Keratinocyte (primary cell): ENCODE data around the gene PCIF1. TPM values are rescaled to one million over a fixed set of nuclear protein-coding genes. Genes with fewer than 3 reads are reported as not detected.

Experiments
- DNase-seq: peaks from one replicate; pipeline ENCODE4 v3.0.0-alpha.2; 2011; ENCODE audit warnings: low read depth, missing footprints, low spot score
- FAIRE-seq: peaks from 2 replicates; lab custom pipeline; 2011; peaks lifted over from hg19 to GRCh38; lab: Jason Lieb, UNC
- H2AFZ ChIP-seq: 2 replicates; pipeline ENCODE4 v1.6.0; 2012; ENCODE audit warnings: low read length, control low read depth, inconsistent platforms; ENCODE audit not compliant: control insufficient read depth
- H3K27ac ChIP-seq: 2 replicates; pipeline ENCODE4 v1.5.1; 2011; ENCODE audit warnings: low read length; ENCODE audit not compliant: control insufficient read depth, insufficient read depth
- H3K27me3 ChIP-seq: 3 replicates; pipeline ENCODE4 v1.6.0; 2011; ENCODE audit warnings: low read length; ENCODE audit not compliant: control insufficient read depth, insufficient read depth; ENCODE audit errors: extremely low read depth
- H3K36me3 ChIP-seq, 2 experiments: 2 replicates in 1 of 2; 3 replicates in 1 of 2; pipeline ENCODE4 v1.5.1; 2011; ENCODE audit warnings: low read length in 2 of 2, mild to moderate bottlenecking in 1 of 2; ENCODE audit not compliant: control insufficient read depth in 2 of 2, insufficient read depth in 2 of 2; ENCODE audit errors: extremely low read depth in 1 of 2
- H3K4me1 ChIP-seq: 3 replicates; pipeline ENCODE4 v1.5.1; 2011; ENCODE audit warnings: low read length; ENCODE audit not compliant: control insufficient read depth, insufficient read depth; ENCODE audit errors: extremely low read depth
- H3K4me2 ChIP-seq: 3 replicates; pipeline ENCODE4 v1.6.0; 2011; ENCODE audit warnings: low read depth, low read length; ENCODE audit not compliant: control insufficient read depth, insufficient read depth; ENCODE audit errors: extremely low read depth
- H3K4me3 ChIP-seq, 3 experiments: fragments of 200-600 bp in 1 of 3; sonication (generic) in 1 of 3; 2 replicates in 2 of 3; 3 replicates in 1 of 3; pipeline ENCODE4 v1.5.1; 2011 to 2016; ENCODE audit warnings: low read length in 3 of 3, mild to moderate bottlenecking in 3 of 3, control low read depth in 2 of 3, inconsistent platforms in 1 of 3, low read depth in 1 of 3, mixed read lengths in 1 of 3, mixed run types in 1 of 3, moderate library complexity in 1 of 3; ENCODE audit not compliant: control insufficient read depth in 2 of 3, insufficient read depth in 2 of 3; ENCODE audit errors: extremely low read depth in 1 of 3
- H3K79me2 ChIP-seq: 2 replicates; pipeline ENCODE4 v1.6.0; 2012; ENCODE audit warnings: low read length; ENCODE audit not compliant: control insufficient read depth, insufficient read depth
- H3K9ac ChIP-seq: 3 replicates; pipeline ENCODE4 v1.6.0; 2011; ENCODE audit warnings: low read length; ENCODE audit not compliant: control insufficient read depth, insufficient read depth; ENCODE audit errors: extremely low read depth
- H3K9me1 ChIP-seq: 3 replicates; pipeline ENCODE4 v1.6.0; 2011; ENCODE audit warnings: low read length; ENCODE audit not compliant: control insufficient read depth, insufficient read depth; ENCODE audit errors: extremely low read depth
- H3K9me3 ChIP-seq: 2 replicates; pipeline ENCODE4 v1.5.1; 2012; ENCODE audit warnings: low read depth, low read length; ENCODE audit not compliant: control insufficient read depth
- H4K20me1 ChIP-seq: 3 replicates; pipeline ENCODE4 v1.6.0; 2011; ENCODE audit warnings: low read length; ENCODE audit not compliant: control insufficient read depth, insufficient read depth; ENCODE audit errors: extremely low read depth
- CTCF ChIP-seq, 3 experiments: IDR thresholded peaks in 1 of 3; conservative IDR thresholded peaks in 1 of 3; optimal IDR thresholded peaks in 1 of 3; 2 replicates in 2 of 3; 3 replicates in 1 of 3; pipeline versions ENCODE3 to v1.5.1; 2011; ENCODE audit warnings: low read length in 3 of 3, mild to moderate bottlenecking in 3 of 3, moderate library complexity in 2 of 3, control low read depth in 1 of 3, inconsistent platforms in 1 of 3; ENCODE audit not compliant: insufficient read depth in 2 of 3; ENCODE audit errors: extremely low read depth in 1 of 3
- EZH2 ChIP-seq: IDR thresholded peaks from one replicate; pipeline ENCODE4 v1.6.1; 2012; ENCODE audit warnings: inconsistent platforms, mild to moderate bottlenecking, low read length, moderate library complexity
- dilution Hi-C: fragments of 300-500 bp; cut with MboI; formaldehyde crosslinking; loops from one replicate; pipeline ENCODE4 v1.7.0; 2020; ENCODE audit warnings: low sequenced_read_pairs; ENCODE audit not compliant: extremely low pct_ligation_motif_present
- polyA plus RNA-seq, 5 experiments: library from polyadenylated mRNA; depleted of rRNA in 3 of 5; stranded (reverse) in 3 of 5; stranded (forward) in 1 of 5; unstranded in 1 of 5; fragments of >200 nt; gene quantifications; 1 replicate in 1 of 5; 2 replicates in 3 of 5; 3 replicates in 1 of 5; pipeline versions ENCODE4 v1.2.1 to v1.2.3, GENCODE V29; 2011 to 2012; ENCODE audit warnings: missing spikeins in 2 of 5, low read depth in 1 of 5, low replicate concordance in 1 of 5

PCIF1 gene
- polyA plus RNA-seq, 1 donor (not counting 4 experiments of a cell fraction or from before 2014, with no cell fraction given) = 7.0 TPM

GRCh38 chr20:45925821-45926506 lies 8.5 kb upstream of the PCIF1 start:
- Histone ChIP-seq H3K9me1 (no peaks in the 10 kb centered on the region), H3K9me3 (no peaks in the 10 kb centered on the region), H2AFZ (no peak overlapping the region), H3K4me3 (no peak overlapping the region), H3K27me3 (peaks cover 2% of the 10 kb centered on the region), H3K9ac (no peak overlapping the region), H3K4me2 (no peak overlapping the region), H3K4me1 (no peaks in the 10 kb centered on the region), H4K20me1 (no peaks in the 10 kb centered on the region), H3K27ac (no peak overlapping the region), H3K36me3 (no peaks in the 10 kb centered on the region), H3K79me2 (no peaks in the 10 kb centered on the region)
- dilution Hi-C loops = no loop called here
- no peak for TF ChIP-seq CTCF (optimal IDR thresholded peaks at IDR 0.05 in 1 of 3, IDR thresholded peaks at IDR 0.05 in 1 of 3, conservative IDR thresholded peaks at IDR 0.05 in 1 of 3; ENCODE audit: extremely low read depth in 1 of 3, insufficient read depth in 2 of 3, low read length in 3 of 3)
- no peak for TF ChIP-seq EZH2
- FAIRE-seq (no peak), DNase-seq (no peak)

- dilution Hi-C loops = no loop called here
- H3K4me3 ChIP-seq = no peak overlapping the region
- no peak overlapping the region for H2AFZ ChIP-seq
- DNase-seq = no peak
- H3K27me3 ChIP-seq = peaks cover 2% of the 10 kb centered on the region
- no peak for TF ChIP-seq CTCF (optimal IDR thresholded peaks at IDR 0.05 in 1 of 3, IDR thresholded peaks at IDR 0.05 in 1 of 3, conservative IDR thresholded peaks at IDR 0.05 in 1 of 3; ENCODE audit: extremely low read depth in 1 of 3, insufficient read depth in 2 of 3, low read length in 3 of 3)
- no peak for TF ChIP-seq EZH2
- no peaks in the 10 kb centered on the region for H4K20me1 ChIP-seq
- no peak for FAIRE-seq
- no peak overlapping the region for H3K27ac ChIP-seq
- H3K4me2 ChIP-seq = no peak overlapping the region
- no peaks in the 10 kb centered on the region for H3K4me1 ChIP-seq
- no peaks in the 10 kb centered on the region for H3K9me3 ChIP-seq
- H3K9ac ChIP-seq = no peak overlapping the region
- H3K36me3 ChIP-seq = no peaks in the 10 kb centered on the region
- no peaks in the 10 kb centered on the region for H3K79me2 ChIP-seq
- no peaks in the 10 kb centered on the region for H3K9me1 ChIP-seq
Measured at GRCh38 chr20:45926731-45927070, 7.8 kb upstream of the PCIF1 start.
